ENCODE data around the gene MCAT.

The MCAT gene, protein sequence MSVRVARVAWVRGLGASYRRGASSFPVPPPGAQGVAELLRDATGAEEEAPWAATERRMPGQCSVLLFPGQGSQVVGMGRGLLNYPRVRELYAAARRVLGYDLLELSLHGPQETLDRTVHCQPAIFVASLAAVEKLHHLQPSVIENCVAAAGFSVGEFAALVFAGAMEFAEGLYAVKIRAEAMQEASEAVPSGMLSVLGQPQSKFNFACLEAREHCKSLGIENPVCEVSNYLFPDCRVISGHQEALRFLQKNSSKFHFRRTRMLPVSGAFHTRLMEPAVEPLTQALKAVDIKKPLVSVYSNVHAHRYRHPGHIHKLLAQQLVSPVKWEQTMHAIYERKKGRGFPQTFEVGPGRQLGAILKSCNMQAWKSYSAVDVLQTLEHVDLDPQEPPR

GRCh38 chr22:43142880-43143562, at the start of gene MCAT:
TSS of gene MCAT (minus strand) at chr22:43143398. CDS start at chr22:43143348, 50 bp downstream.
- peak; percentile 59 to 76 (median 68) for DNase-seq (ENCODE audit: low read depth in 4 of 4, low spot score in 1 of 4)

DNA sequence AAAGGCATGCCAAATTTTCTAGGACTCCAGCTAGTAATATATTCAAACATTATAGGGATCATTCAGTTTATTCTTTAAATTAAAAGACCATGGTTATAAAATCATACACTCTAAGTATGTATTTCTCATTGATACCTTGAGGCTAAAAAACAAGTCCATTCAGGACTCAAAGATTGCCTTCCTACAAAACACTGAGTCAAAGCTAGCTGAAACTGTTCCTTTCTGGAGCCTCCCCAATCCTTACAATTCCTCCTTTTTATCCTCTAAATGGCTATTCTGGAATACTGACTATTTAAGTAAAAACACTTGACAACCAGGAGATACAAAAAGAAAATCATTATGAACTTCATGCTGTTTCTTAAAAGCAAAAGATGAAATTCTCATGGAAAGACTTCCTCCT, 48.6 kb upstream of the MCAT start:
- DNase-seq (ENCODE audit: low read depth in 4 of 4, low spot score in 1 of 4) = no peak

DNA sequence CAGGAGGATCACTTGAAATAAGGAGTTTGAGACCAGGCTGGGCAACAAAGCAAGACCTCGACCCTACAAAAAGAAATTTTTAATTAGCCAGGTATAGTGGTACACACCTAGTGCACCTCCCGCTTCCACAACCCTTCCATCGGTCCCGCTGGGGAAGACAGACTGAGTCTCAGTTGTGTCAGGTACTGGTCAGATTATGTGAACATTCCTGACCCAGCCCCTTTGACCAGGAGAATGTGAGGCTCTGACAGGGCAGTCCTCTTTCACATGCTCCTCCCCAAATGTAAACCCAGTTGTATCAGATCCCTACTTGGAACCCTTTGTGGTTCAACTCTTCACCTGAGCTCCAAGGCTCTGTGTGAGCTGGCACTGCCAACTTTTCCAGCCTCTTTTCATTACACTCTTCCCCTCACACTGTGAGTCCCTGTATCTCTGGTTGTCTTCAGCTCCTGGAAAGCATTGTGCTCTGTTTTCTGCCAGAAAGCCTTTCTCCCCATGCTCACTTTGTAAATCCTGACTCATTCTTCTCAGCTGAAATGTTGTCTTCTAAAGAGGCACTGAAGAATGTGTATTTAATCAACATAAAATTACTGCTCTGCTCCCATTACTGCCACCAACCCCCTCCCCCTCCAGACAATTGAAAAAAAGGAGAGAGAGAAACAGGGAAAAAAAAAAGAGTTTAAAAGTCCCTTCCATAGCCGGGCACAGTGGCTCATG, 45.8 kb upstream of the MCAT start:
- DNase-seq (ENCODE audit: low read depth in 4 of 4, low spot score in 1 of 4) = no peak

- DNase-seq (ENCODE audit: low read depth in 4 of 4, low spot score in 1 of 4) = peak; percentile 92 to 96 (median 94)
Observed at GRCh38 chr22:43187171-43188099, 44.2 kb upstream of the MCAT start.

- peak; percentile 16 to 47 (median 44) for DNase-seq (ENCODE audit: low read depth in 4 of 4, low spot score in 1 of 4)
Observed at GRCh38 chr22:43186272-43187170, 43.3 kb upstream of the MCAT start, which contains the start of gene TTLL12. TSS of gene TTLL12 (minus strand) at chr22:43187134. CDS start at chr22:43187069, 65 bp downstream.

- DNase-seq (ENCODE audit: low read depth in 4 of 4, low spot score in 1 of 4) = no peak
Observed at GRCh38 chr22:43185860-43186261, 42.7 kb upstream of the MCAT start.

- no peak for DNase-seq (ENCODE audit: low read depth in 4 of 4, low spot score in 1 of 4)
Observed at GRCh38 chr22:43183496-43184277, 40.5 kb upstream of the MCAT start.

DNA sequence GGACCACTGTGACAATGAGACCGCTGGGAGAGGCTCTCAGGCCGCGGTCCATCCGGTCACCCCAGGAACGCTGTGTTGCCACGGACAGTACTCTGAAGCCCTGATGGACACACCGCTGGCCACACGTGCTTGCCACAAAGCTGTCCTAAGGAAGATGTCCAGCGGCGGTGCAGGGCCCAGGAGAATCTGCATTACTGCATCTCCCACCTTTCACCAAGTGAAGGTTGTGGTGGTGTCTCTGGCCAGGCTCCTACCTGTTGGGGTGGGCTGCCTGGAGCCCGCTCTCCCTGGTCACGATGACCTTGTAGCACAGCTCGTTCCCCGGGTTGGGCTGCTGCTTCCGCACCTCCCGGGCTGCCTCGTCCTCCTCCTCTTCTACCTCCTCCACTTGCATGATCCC, 39.5 kb upstream of the MCAT start:
- DNase-seq (ENCODE audit: low read depth in 4 of 4, low spot score in 1 of 4) = no peak

GRCh38 chr22:43182118-43182517, 38.9 kb upstream of the MCAT start:
- no peak for DNase-seq (ENCODE audit: low read depth in 4 of 4, low spot score in 1 of 4)

DNA sequence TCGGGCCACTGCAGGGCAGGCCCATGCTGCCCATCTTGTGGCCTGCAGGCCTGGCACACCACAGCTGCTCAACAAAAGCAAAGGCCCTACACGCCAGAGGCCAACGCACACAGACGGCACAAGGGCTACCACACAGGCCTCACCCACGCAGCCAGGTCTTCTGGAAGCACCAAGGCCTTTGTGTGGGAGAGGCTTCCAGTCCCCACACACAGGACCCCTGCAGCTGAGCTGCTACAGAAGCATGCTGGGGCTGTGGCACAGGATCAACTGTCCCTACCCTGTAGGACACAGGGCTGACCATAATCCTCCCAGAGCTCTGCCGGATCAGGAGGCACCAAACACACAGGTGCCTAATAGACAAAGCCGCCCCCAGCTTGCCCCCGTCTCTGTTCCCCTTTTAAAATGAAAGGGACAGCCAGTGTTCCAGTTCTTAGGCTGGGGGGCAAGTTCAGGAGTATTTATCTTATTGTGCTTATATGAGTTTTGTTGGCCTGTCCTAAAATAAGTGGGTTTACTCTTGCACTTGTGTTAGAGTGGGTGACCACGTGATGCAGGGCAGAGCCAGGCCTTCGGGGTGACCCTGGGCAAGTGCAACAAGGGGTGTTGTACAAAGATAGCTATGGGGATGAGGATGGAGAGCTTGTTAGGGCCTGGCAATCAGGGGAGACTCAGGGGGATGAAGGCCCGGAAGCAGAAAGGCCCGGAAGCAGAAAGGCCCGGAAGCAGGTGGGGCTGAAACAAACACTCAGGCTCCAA, 38.3 kb upstream of the MCAT start:
- no peak for DNase-seq (ENCODE audit: low read depth in 4 of 4, low spot score in 1 of 4)

- no peak for DNase-seq (ENCODE audit: low read depth in 4 of 4, low spot score in 1 of 4)
Observed at GRCh38 chr22:43180670-43181069, 37.5 kb upstream of the MCAT start.

- DNase-seq (ENCODE audit: low read depth in 4 of 4, low spot score in 1 of 4) = no peak
Observed at GRCh38 chr22:43179911-43180195, 36.7 kb upstream of the MCAT start.

GRCh38 chr22:43179146-43179910, 36.1 kb upstream of the MCAT start:
- DNase-seq (ENCODE audit: low read depth in 4 of 4, low spot score in 1 of 4) = no peak

DNA sequence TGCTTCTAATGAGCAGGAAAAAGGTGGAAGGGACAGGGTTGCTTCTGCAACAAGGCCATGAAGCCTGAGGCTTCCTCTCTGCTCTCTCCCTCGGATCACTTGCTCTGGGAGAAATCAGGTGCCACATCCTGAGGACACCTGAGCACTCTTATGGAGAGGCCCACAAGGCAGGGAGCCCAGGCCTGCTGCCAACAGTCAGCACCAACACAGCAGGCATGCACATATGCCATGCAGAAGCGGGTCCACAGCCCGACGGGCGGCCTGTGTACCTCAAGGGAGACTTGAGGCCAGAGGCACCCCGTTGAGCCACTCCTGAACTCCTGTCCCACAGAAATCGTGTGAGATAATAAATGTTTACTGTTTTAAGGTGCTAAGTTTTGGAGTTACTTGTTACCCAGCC, 34.3 kb upstream of the MCAT start:
- no peak for DNase-seq (ENCODE audit: low read depth in 4 of 4, low spot score in 1 of 4)

- DNase-seq (ENCODE audit: low read depth in 4 of 4, low spot score in 1 of 4) = no peak
Observed at GRCh38 chr22:43176090-43176489, 32.9 kb upstream of the MCAT start.

GRCh38 chr22:43174941-43175531, 31.8 kb upstream of the MCAT start:
- no peak for DNase-seq (ENCODE audit: low read depth in 4 of 4, low spot score in 1 of 4)

- DNase-seq (ENCODE audit: low read depth in 4 of 4, low spot score in 1 of 4) = no peak
Observed at GRCh38 chr22:43173976-43174720, 30.9 kb upstream of the MCAT start.

All from stimulated activated CD4-positive, alpha-beta T cell treated with anti-CD3 and anti-CD28 coated beads, Interleukin-1b, Interleukin-23, amount 100 ng/mL, for 24 hours (primary cell).